NCI-H2107 treated with DMSO at 0.1 percent for 48 hours (cell line): ENCODE measurements around the gene ZSCAN9.

Source experiments
- DNase-seq: peaks from one replicate; lab custom pipeline; 2025; ENCODE audit not compliant: unreplicated experiment; lab: John Stamatoyannopoulos, UW

The ZSCAN9 gene

DNA sequence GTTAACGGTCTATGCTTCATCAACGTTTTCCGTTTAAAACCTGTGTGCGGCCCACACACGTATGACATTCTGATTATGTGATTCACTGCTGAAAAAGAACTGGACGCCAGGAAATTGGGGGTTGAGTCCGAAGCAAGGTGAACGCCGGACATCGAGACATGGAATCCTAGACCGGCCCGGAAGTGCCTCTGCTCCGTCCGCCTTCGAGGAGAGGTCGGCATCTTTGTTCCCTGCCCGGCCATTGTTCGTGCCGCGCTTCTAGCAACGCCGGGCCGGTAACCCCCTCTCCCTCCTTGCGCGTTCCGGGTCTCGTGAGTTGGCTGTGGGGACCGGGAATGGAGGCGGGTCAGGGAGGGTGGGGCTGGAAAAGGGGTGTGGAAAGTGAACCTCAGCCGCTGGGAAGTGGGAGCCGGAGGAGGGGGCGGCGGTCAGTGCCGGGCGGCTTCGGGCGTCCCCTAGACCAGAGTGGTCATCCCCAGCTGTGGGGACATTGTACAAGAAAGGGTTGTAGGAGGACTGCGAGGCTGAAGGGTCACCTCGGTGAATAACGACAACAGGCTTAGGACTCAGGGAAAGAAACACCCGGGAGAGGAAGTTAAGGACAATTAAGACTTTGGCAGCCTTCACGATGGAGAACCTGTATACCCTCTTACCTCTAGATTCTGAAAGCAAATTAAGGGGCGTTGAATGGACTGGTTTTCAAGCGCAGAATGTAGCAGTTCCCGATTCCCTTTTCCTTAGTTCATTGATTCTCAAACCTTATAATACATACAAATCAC lies at the start of gene ZSCAN9:
Gene ZSCAN9 (plus strand): TSS at position 220 of the 779 bp plus-strand sequence. CDS start 1,810 bp downstream, outside the sequence.
- DNase-seq, result peak; percentile 22

DNA sequence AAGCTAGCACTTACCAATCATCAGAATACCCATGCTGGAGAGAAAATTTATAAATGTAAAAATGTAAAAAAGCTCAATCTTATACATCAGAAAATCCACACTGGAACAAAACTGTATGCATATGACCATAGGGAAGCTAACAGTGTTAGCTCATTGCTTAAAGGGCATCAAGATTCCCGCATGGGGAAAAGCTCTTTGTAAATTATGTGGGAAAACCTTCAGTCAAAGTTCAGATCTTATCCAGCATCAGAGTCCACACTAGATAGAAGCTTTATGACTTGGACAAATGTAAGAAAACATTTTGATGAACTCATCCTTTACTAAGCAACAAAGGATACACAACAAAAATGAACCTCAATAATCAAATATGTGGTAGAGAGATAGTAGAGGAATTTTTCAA lies 48.7 kb upstream of the ZSCAN9 start:
- DNase-seq, result no peak

DNA sequence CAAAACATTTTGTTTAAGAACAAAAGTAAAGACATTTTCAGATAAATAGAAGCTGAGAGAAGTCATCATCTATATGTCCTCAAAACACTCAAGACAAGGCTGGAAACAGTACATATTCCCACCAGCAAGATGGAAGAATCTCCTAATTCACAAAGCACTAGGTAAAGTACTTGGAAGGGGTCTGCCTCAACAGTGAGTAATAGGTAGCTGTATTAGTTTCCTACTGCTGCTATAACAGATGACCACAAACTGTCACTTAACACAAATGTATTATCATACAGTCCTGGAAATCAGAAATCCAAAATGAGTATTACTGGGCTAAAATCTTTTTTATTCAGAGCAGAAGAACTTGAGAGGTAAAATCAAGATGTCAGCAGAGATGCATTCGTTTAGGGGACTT lies 42.8 kb upstream of the ZSCAN9 start:
- DNase-seq, result no peak

DNA sequence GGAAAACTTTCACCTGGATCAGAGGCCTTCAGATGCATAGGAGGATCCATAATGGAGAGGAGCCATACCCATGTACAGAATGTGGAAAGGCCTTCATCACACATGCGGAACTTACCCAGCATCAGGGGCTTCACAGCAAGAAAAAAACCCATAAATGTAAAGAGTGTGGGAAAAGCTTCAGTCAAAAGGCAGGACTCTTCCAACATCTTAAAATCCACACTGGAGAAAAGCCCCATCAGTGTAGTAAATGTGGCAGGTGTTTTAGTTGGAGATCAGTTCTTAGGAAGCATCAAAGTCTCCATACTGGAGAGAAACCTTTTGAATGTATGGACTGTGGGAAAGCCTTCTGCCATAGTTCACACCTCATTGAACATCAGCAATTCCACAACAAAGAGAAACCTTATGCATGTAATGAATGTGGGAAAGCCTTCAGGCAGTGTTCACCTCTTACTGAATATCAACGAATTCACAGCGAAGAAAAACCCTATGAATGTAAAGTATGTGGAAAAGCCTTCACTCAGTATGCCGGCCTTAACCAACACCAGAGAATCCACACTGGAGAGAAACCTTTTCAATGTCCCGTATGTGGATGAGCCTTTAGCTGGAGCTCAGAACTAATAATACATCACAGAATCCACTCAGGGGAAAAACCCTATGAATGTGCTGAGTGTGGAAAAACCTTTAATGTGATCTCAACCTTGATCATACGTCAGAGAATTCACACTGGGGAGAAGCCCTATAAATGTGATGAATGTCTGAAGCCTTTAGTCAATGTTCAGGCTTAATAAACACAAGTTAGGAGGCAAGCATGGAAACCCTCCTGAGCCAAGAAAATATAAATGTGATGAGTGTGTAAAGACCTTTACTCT lies 36.7 kb upstream of the ZSCAN9 start:
- no peak for DNase-seq

DNA sequence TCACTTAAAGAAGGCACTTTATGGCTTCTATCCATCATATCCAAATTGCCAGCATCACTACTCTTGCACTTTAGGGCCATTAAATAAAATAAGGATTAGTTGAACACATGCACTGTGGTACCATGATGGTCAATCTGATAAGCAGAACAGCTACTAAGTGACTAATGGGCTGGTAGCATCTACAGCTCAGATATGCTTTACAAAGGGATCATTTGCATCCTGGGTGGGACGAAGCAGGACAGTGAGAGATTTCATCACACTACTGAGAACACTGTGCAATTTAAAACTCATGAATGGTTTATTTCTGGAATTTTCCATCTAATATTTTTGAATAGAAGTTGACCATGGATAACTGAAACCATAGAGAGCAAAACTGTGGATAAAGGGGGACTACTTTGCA lies 25.1 kb upstream of the ZSCAN9 start:
- no peak for DNase-seq

DNA sequence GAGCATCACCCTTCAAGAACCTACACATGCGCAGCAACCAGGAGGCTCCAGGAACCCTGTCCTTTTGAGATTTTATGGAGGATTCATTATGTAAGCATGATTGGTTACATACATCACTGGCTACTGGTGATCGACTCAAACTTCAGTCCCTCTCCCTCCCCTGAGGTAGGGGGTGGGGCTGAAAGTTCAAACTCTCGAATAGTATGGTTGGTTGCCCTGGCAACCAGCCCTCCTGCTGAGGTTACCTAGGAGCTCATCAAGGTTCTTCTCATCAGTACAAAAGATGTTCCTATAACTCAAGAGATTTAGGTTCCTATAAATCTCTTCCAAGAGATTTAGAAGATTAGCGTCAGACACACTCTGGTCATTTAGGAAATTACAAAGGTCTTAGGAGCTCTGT lies 21.9 kb upstream of the ZSCAN9 start:
- no peak for DNase-seq

DNA sequence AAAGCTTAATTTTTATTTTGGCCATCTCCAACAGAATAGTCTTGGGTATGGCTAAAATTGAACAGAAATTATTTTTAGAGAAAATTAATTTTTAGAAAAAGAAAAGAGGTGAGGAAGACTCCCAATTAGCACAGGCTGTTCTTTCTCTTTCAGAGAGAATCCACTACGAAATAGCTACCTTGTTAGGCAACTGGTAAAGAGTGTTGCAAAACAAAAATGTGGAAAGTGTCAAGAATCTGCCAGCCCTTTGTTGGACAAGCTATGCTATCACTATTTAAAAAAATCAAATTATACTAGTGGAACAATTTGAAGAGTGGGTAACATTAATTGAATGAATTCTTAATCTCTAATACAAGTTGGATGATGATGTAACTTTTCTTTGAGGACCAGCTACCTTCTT lies 19.2 kb upstream of the ZSCAN9 start:
- no peak for DNase-seq

DNA sequence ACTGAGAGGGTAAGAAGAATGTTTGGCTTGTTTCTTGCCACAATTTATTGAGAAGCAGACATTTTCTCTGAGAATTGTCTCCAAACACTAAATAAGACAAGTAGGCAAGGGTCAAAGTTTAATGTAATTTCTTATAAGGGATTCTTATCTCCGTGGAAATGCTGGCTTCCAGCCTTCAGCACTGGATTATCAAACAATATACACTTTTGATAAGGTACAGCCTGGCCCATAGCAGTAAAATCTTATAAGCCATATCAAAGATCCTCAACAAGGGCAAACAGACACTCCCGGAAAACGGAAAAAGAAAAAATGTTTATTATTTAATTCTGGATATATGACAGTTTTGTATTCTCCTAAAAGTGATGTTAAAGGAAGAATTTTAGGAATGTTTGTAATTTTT lies 18.5 kb upstream of the ZSCAN9 start:
- no peak for DNase-seq

DNA sequence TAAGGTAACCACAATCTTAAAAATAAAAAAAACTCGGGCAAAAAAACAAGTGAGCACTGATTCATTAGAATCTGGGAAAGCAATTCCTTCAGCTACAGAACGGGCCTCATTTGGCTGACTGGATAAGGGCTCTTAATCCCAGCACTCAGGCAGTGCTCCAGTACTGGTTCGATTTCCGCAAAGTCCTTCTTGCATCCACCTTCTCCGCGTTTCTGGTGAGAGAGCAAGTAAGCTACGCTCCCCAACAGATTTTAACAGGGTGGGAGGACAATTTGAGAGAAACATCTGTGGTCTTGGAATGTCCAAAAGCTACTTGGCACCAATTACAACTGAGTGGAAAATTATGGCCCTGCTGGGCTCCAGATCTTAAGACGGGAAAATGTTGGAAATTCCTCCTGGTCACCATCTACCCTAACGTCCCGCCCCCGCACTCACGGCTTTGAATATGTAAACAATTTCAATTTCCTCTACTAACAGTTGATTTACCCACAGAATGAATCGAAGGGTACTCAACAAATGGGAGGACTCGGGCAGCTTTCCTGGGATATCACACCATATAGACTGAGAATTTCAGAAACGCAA lies 18.1 kb upstream of the ZSCAN9 start:
- DNase-seq, result no peak

DNA sequence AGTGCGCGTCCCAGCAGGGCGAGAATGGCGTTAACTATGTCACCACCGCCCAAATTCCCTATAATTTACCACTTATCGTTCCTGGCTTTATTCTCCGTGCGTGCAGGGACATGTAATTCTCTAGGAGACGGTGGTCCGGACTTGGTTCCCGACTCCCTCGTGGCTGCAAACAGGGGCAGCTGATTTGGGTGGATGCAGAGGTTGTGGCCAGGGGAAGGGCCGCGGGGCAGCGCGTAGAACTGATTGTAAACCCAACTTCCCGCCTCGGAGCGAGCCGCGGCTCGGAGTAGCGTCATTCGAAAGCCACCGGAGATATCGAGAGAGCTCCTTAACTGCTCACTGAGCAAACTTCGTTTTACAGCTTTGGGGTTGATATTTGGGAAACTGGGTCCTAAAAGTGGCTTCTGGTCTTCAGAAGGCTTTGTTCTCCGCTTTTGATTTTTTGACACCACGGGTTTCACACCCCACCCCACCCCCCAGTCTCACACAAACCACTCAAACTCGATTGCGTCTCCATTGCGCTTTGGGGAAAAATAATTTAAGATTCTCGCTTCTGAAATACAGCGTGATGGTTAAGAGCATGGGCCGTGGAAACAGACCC lies 17.5 kb upstream of the ZSCAN9 start:
- DNase-seq, result no peak

DNA sequence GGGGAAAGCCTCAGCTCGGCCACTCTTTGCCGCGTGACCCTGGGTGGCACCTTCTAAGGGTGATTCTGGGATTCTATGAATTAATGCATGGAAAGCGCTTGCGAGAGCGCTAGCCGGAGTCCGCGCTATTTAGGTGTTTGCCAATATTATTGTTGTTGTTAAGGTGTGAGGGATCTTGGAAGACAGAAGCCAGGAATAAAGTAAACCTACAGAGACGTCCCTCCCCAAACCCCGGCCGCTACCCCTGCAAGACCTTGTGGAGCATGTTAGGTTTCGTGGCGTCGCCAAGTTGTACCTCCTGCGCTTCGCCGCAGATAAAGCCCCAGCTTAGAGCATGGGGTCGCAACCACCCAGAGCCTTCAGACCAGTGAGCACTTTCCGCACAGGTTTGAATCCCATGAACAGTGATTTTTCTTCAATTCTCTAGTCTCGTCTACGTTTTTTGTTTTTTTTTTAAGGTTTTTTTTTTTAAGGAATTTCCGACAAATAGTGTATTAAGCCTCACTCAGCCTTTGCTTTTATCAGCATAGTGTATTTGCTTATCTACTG lies 16.9 kb upstream of the ZSCAN9 start:
- no peak for DNase-seq

DNA sequence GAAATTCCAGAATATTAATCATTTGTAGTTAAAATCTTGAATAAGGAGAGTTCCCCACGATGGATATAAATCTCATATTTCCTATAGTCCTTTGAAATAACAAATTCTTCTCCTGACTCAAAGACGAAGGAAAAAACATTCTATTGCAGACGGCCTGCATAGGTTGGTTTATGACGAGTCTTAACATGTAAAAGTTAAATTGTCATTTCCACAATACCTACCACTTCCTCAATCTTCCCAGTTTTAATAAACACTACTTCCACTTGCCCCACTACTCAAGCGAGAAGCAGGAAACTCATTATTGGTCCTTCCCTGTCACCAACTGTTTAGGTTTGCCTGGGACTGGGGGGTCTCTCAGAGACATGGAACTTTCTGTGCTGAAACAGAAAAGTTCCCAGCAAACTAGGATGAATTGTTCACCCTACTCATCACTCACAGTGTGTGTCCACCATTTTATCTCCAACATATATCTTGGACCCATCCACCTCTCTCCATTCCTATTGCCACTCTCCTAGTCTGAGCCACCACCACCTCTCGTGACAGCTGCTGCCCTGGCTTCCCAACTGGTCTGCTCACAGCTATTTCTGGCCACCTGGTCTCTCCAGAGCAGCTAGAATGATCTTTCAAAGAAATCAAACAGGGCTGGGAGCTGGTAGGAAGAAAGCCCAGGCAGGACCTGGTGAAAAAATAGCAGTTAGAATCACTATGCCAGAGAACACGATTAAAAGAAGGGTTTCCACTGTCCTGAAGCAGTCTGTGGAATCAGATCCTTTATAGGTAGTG lies 15.1 kb upstream of the ZSCAN9 start:
- DNase-seq, result no peak

DNA sequence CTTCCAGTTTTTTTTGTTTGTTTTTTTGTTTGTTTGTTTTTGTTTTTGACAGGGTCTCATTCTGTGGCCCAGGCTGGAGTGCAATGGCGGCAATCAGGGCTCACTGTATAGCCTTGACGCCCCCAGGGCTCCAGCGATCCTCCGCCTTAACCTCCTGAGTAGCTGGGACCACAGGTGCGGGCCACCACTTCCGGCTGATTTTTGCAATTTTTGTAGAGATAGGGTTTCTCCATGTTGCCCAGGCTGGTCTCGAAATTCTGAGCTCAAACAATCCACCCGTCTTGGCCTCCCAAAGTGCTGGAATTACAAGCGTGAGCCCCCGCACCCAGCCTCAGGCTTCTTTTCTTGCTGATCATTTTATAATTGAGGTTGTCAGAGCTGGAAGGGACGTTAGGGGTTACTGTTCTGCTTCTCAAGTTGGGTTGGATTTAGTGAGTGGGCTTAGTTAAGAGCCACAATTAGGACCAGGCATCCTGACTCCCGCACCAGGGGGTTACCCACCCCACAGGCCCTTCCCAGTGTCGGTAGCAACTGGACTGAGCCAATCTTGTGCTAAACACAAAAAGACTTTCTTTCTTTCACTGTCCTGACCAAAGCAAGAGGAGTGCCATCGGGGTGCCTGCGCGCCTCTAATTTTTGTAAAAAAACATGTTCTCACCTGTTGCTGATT lies 13.1 kb upstream of the ZSCAN9 start:
- DNase-seq, result no peak

DNA sequence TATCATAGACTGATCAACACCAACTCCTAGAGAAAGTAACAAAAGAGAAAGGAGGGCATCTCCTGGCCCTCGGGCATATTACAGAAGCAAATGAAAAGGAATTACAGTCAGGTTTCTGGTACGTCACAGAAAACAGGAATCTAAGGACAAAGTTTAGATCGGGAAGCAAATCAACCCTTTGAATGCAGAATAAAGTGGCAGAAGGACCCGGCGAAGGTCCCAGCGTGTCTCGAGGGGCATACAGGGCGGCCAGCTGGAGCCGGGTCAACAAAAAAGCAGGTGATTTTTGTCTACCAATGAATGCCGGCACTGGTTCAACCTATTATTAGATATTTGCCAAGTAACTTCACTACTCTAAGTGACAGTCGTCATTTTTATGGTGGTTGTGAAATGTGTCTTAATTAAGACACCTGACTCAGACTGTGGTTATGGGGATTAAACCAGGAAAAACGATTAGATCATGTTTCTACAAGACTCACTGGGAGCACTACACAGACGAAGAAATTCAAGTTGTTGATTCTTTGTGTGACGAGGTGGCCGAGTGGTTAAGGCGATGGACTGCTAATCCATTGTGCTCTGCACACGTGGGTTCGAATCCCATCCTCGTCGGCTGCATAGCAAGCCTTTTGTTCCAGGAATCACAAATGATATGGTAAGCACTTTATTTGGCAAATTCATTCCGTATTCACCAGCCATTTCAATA lies 12.4 kb upstream of the ZSCAN9 start:
- DNase-seq, result peak; percentile 7

DNA sequence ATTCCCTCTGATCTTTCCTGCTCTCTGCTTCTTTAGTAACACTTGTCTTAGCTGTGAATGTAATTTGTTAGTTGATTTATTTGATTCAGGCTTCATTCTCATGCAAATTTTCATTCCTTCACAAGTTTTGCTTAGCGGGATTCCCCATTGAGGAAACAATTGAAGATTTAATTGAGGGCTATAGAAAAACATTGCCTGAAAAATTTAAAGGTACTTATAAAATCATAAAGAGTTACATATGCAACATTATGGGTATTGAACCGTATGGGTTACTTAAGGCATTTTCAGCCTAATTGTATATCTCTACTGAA lies 11.9 kb upstream of the ZSCAN9 start:
- no peak for DNase-seq

DNA sequence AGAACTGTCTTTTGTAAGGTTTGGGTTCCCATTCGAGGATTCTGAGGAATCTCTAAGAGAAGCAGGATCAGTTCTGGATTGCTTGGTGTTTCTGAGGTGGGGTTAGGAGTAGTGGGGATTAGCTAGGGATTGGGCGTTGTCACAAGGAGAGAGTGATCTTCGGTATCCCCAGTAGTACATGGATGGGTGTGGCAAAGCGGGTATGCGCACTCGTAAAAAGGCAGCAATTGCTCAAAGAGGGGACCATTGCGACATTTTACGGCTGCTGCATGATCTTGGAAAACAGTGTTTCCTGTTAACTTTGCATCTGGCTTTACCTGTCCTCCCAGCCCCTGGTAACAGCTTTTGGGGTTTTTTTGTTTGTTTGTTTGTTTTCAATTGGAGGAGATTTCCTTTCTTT lies 9.7 kb upstream of the ZSCAN9 start:
- no peak for DNase-seq

DNA sequence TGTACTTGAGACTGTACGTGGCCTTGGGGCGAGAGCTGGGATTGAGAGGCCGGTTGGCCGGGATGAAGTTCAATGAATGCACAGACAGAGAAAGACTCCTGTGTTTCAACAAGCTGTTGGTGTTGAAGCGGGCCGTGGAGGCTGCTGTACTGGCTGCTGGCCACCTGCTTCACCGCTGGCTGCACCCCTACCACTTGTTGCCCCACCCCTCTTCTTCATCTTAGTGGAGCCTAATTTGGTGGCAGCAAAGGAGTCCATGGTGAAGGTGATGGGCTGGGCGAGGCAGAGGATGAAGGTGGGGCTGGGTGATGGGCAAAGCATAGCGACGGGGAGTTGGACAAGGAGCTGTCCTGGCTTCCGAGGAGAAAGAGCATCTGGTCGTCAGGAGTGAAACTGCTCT lies 7.2 kb upstream of the ZSCAN9 start:
- DNase-seq, result no peak

DNA sequence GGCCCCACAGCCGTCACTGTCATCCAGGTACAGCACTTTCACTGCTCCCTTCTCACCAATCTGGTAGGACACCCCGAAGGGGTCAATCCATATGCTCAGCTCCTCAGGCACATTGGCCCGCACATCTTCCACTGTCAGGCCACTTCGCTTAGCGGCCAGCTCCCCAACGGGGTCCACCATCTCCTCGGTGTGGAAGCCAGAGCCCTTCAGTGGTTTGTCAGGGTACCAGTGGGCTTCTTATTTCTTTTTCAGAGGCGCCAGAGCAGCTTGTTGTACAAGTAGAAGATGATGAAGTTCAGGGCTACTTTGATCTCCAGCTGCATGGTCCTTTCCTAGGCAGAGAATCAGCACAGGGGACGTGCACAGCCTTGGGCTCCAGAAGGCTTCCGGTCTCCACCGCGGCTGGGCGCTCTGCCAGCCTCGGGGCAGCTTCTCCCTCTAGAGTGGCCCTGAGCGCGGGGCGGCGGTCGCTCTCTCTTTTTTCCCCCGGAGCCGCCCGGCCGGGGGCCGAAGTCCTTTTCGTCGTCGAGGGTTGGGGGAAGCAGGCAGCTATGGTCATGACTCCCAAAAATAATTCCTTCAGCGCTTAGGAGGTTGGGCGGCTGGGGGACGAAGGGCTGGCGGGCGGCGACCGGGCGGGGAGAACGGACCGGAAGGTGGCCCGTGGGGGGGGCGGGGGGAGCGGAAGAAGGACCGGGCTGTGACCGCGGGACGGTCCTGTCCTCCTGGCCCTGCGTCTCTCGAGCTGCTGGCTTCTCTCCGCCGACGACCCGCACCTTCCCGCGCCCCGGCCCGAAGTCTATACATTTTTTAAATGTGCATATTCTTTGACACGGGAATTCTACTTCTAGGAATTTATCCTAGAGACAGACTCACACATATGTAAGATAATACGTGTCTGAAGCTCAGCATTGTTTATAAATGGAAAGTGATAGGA lies 6.5 kb upstream of the ZSCAN9 start:
- DNase-seq, result peak; percentile 4
